ENCODE results near the gene FADS3.

- TF ChIP-seq, protein P1, sequence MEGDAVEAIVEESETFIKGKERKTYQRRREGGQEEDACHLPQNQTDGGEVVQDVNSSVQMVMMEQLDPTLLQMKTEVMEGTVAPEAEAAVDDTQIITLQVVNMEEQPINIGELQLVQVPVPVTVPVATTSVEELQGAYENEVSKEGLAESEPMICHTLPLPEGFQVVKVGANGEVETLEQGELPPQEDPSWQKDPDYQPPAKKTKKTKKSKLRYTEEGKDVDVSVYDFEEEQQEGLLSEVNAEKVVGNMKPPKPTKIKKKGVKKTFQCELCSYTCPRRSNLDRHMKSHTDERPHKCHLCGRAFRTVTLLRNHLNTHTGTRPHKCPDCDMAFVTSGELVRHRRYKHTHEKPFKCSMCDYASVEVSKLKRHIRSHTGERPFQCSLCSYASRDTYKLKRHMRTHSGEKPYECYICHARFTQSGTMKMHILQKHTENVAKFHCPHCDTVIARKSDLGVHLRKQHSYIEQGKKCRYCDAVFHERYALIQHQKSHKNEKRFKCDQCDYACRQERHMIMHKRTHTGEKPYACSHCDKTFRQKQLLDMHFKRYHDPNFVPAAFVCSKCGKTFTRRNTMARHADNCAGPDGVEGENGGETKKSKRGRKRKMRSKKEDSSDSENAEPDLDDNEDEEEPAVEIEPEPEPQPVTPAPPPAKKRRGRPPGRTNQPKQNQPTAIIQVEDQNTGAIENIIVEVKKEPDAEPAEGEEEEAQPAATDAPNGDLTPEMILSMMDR (IDR thresholded peaks at IDR 0.05), result no peak
- TF ChIP-seq POLR2A (IDR thresholded peaks at IDR 0.05) (no peak), EP300 (IDR thresholded peaks at IDR 0.05) (no peak)
Observed at GRCh38 chr11:61850687-61851086, 40.7 kb downstream of the FADS3 start.

Data from ovary (tissue), 3 donors.